Astrocyte of the cerebellum (primary cell): ENCODE data around the gene CTNNAL1.

Experiments used
- DNase-seq: peaks from one replicate; pipeline ENCODE4 v3.0.0-alpha.2; 2011; ENCODE audit warnings: low read depth
- H3K4me3 ChIP-seq: 2 replicates; pipeline ENCODE4 v1.5.1; 2011; ENCODE audit warnings: mild to moderate bottlenecking, low read depth, low read length, moderate library complexity
- in situ Hi-C: cut with HindIII; loops from 2 replicates; pipeline ENCODE4 v1.10.0; 2017; ENCODE audit warnings: low sequenced_read_pairs
- TF ChIP-seq, protein P1 (sequence below): IDR thresholded peaks from 2 replicates; pipeline ENCODE4 v1.5.1; 2012; ENCODE audit warnings: low read length, low read depth, moderate library complexity, mild to moderate bottlenecking; ENCODE audit errors: missing control alignments

CTNNAL1 gene

DNA sequence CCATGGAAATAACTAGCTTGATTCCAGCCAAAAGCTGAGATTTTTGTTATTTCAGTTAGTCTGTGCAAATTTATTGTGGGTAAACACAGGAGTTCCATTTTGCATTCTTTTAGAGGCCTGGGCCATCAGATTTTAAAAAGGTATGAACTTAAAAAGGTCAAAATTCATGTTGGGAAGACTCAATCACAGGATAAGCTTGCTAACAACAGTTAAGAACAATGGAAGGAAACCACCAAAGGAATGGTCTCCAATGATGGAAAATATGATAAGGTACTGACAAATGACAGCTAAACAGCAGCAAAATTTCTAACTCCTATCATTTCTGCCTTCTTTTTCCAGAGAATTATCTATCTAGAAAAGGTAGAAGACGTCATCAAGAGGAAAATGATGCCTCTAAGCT lies 63.1 kb downstream of the CTNNAL1 start:
- TF ChIP-seq, protein P1, sequence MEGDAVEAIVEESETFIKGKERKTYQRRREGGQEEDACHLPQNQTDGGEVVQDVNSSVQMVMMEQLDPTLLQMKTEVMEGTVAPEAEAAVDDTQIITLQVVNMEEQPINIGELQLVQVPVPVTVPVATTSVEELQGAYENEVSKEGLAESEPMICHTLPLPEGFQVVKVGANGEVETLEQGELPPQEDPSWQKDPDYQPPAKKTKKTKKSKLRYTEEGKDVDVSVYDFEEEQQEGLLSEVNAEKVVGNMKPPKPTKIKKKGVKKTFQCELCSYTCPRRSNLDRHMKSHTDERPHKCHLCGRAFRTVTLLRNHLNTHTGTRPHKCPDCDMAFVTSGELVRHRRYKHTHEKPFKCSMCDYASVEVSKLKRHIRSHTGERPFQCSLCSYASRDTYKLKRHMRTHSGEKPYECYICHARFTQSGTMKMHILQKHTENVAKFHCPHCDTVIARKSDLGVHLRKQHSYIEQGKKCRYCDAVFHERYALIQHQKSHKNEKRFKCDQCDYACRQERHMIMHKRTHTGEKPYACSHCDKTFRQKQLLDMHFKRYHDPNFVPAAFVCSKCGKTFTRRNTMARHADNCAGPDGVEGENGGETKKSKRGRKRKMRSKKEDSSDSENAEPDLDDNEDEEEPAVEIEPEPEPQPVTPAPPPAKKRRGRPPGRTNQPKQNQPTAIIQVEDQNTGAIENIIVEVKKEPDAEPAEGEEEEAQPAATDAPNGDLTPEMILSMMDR = no peak
- in situ Hi-C loops = no loop called here
- DNase-seq = no peak

DNA sequence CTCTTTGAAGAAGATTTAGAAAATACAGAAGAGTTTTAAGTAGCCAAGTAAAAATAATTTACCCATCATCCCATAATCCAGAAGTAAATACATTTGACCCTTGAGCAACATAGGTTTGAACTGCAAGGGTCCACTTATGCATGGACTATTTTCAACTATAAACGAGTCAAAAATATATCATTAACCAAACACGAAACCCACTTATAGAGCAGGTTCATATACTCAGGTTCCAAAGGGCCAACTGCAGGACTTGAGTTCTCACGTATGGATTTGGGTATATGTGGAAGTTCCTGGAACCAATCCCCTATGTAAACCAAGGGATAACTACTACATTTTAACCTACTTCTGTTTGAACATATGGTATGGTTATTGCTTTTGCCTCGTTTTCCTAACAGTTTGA lies 73.3 kb downstream of the CTNNAL1 start:
- TF ChIP-seq, protein P1 = no peak
- in situ Hi-C loops = no loop called here
- no peak overlapping the region for H3K4me3 ChIP-seq
- no peak for DNase-seq

More for the DNA sequence above, 63.1 kb downstream of the CTNNAL1 start:
- H3K4me3 ChIP-seq = no peak overlapping the region

DNA sequence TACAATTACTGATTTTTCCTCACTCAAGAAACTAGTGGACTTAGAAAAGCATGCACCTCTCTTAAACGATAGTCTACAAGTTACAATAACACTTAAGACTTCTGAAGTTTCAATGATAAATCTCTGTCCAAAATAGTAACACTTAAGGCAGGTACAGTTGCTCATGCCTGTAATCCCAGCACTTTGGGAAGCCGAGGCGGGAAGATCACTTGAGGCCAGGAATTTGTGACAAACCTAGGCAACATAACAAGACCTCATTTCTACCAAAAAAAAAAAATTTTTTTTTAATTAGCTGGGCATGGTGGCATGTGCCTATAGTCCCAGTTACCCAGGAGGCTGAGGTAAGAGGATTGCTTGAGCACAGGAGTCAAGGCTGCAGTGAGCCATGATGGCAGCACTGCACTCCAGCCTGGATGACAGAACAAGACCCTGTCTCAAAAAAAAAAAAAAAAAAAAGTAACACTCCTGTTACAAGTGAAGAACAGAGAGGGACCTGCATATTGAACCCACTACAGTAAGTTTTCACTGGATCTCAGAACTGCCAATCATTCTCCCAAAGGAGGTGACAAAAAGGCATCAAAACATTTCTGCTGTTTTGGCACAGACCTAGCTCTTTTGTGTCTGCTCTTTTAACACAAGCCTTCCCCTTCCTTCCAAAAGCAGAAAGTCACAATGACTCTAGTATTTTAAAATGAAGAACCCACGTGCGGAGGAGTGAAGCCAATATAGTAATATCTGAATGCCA lies 75.6 kb downstream of the CTNNAL1 start:
- DNase-seq = no peak
- TF ChIP-seq, protein P1 = no peak
- in situ Hi-C loops = no loop called here
- no peak overlapping the region for H3K4me3 ChIP-seq

DNA sequence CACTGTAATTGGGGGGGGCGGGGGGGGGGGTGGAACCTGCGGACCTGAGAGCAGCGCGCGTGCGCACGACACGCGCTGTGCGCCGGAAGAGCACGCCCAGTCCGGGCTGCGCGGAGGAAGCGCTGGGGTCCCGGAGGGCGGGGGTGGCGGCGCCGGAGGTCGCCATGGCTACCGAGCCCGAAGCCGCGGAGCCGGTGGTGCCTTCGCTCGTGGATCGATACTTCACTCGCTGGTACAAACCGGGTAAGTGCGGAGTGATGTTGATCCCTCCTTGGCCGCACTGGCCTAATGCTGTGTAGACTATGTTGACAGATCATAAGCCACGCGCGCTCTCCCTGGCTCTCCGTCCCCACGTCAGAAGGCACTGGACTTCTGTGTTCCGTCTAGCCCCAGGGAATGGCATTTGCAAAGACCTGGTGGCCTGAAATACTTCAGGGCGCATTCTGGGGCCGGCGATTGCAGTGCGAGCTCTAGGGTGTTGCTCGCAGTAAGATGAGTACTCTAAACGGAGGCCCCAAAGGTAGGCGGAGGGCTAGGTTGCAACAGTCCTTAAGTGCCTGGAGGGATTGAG lies 78.9 kb downstream of the CTNNAL1 start, which contains the start of gene ABITRAM:
TSS of gene ABITRAM (plus strand) at position 78 of the 571 bp plus-strand sequence. CDS start at position 165, 87 bp downstream.
- H3K4me3 ChIP-seq = peak within 1 kb of the TSS; percentile 72
- in situ Hi-C loops = no loop called here
- TF ChIP-seq, protein P1 = no peak

DNA sequence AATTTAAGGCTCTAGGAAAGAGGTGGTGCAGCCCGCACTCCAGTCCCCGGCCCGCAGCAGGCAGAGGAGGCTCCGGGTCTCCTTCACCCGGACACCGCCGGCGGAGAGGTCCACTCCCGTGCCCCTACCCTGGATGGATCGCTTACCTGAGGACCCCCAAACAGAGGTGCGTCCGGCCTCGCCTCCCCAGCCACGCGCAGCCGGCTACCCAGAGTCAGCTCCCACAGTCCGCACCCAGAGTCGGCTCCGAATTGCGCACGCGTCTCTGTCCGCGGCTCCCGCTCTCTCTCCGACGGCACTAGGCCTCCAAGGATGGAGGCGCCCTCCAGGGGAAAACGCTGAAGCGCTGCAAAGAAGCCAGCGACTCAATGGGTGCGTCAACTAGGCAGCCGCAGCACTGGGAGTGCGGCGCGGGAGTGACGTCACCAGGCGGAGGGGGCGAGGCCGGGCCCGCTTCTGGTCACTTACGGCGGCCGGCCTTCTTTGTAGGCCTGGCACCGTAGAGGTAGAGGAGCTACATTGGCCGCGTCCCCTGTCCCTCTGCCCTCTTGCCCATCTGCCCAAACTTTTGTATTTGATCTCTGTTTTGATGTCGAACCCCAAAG lies 79.5 kb downstream of the CTNNAL1 start, which contains the start of gene ELP1:
TSS of gene ELP1 (minus strand) at position 407 of the 605 bp plus-strand sequence. CDS start 2,978 bp downstream, outside the sequence.
- in situ Hi-C loops = no loop called here
- H3K4me3 ChIP-seq = peak within 1 kb of the TSS; percentile 72
- TF ChIP-seq, protein P1 = no peak
- peak; percentile 88 for DNase-seq

More for the DNA sequence above, 78.9 kb downstream of the CTNNAL1 start, which contains the start of gene ABITRAM:
- DNase-seq = peak; percentile 40

DNA sequence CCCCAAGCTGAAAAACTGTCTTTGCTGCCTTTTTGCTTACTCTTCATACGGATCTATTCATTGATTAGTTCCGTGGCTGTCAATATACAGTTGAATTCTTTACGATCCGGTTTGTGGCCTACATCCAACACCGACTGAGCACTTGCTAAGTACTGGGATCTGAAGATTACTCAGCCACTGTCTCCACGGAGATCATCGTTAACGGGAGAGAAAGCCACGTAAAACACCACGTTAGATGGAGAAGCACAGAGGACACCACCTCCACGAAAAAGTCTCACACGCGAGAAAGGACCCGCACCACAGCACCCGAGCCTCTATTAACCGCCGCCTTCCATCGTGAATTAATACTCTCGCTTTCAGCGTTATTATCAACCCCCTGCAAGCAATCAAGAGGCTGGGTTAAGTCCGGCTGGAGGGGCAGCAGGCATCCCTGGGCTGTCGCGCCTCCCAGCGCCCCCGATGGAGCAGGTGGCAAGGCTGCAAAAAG lies 80.0 kb downstream of the CTNNAL1 start:
- TF ChIP-seq, protein P1 = no peak
- in situ Hi-C loops = no loop called here
- H3K4me3 ChIP-seq = peak overlapping the region; percentile 72
- DNase-seq = no peak
